ENCODE results near the gene TRIM43B. TPM values are rescaled to one million over a fixed set of nuclear protein-coding genes. Genes with fewer than 3 reads are reported as not detected.
A peak's percentile ranks its signal among the peaks of the same experiment; 100 is the strongest.
"Not testable (repeated sequence)": the region's sequence is repeated elsewhere in the genome, so short reads cannot be mapped to it uniquely, and the experiment has no call there.

Gene TRIM43B
- total RNA-seq, 2 experiments from 2014 or later, result not detected

DNA sequence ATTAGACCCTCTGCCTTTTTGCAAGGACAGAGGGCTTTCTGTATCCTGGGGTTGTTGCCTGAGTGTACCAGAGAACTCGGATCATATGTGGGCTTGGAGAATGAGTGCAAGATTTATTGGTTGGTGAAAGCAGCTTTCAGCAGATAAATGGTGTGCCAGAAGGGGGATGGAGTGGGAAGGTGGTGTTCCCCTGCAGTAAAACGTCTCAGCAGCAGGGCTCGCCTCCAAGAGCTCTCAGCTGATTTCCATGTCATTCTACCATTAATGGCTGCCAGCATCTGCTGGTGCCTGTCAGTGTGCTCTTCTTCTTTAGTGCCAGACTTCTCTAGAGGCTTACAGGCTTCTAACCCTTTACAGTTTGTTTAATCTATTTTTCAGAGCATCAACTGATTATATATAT lies 16.6 kb downstream of the TRIM43B start:
- ATAC-seq (ENCODE audit: low read depth); POLR2A ChIA-PET; H3K27ac Mint-ChIP-seq; H3K4me3 Mint-ChIP-seq; DNase-seq; H3K9me3 Mint-ChIP-seq; H3K4me1 Mint-ChIP-seq; H3K27me3 Mint-ChIP-seq; H3K36me3 Mint-ChIP-seq: not testable (repeated sequence)

DNA sequence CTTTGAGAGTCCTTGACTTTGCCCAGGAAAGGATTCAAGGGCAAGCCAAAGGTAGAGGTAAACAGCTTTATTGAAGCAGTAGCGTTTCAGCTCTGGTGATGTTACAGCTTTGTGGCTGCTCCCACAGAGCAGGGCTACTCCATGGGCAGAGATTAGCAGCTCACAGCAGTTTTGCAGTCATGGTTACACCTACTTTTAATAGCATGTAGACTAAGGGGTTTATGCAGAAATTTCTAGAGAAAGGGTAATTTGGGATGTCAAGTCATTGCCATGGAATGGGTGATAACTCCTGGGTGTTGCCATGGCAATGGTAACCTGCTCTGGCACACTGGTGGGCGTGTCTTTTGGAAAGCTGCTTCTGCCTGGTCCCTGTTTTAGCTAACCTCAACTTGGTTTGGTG lies 18.0 kb downstream of the TRIM43B start:
- H3K36me3 Mint-ChIP-seq; POLR2A ChIA-PET; H3K27ac Mint-ChIP-seq; DNase-seq; H3K9me3 Mint-ChIP-seq; H3K4me1 Mint-ChIP-seq; H3K4me3 Mint-ChIP-seq; ATAC-seq (ENCODE audit: low read depth); H3K27me3 Mint-ChIP-seq: not testable (repeated sequence)

DNA sequence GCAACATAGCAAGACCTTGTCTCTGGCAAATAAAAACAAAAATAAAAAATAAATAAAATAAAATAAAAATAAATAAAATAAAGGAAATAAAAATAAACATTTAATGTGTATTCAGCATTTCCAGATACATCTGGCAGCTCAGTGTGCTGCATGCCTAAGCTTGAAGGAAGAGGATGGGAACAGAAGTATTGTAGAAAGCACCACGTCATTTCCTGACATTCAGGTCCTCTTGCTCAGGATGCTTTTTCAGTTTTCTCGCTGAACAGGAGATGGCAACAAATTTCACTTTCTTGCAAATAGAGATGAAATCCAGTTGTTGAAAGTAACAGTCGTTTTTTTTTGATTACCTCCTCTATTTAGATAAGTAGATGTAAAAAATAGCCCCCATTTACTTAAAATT lies 21.3 kb downstream of the TRIM43B start:
- H3K4me3 Mint-ChIP-seq, H3K4me1 Mint-ChIP-seq, H3K27ac Mint-ChIP-seq, H3K9me3 Mint-ChIP-seq, DNase-seq, POLR2A ChIA-PET, H3K27me3 Mint-ChIP-seq, H3K36me3 Mint-ChIP-seq: not testable (repeated sequence)
- ATAC-seq (ENCODE audit: low read depth), result peak; percentile 30

DNA sequence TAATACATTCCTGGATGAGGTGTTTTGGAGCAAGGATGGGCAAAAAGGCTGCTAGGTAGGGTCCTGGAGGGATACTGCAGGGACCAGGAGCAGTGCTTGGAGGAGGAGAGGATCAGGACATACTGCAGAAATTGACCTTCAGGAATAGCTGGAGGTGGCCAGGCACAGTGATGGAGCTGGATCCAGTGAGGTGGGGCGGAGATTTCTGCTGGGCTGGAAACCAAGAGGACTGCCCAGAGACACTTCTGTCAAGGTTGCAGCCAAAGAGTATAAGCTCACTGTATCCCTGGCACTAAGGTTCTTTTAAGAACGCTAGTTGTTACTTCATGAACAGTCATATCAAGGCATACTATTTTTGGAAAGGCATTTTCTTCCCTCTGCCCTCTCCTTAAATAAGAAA lies 39.2 kb downstream of the TRIM43B start:
- H3K36me3 Mint-ChIP-seq; H3K9me3 Mint-ChIP-seq; ATAC-seq (ENCODE audit: low read depth); H3K4me1 Mint-ChIP-seq; H3K4me3 Mint-ChIP-seq; H3K27ac Mint-ChIP-seq; DNase-seq; POLR2A ChIA-PET; H3K27me3 Mint-ChIP-seq: not testable (repeated sequence)

DNA sequence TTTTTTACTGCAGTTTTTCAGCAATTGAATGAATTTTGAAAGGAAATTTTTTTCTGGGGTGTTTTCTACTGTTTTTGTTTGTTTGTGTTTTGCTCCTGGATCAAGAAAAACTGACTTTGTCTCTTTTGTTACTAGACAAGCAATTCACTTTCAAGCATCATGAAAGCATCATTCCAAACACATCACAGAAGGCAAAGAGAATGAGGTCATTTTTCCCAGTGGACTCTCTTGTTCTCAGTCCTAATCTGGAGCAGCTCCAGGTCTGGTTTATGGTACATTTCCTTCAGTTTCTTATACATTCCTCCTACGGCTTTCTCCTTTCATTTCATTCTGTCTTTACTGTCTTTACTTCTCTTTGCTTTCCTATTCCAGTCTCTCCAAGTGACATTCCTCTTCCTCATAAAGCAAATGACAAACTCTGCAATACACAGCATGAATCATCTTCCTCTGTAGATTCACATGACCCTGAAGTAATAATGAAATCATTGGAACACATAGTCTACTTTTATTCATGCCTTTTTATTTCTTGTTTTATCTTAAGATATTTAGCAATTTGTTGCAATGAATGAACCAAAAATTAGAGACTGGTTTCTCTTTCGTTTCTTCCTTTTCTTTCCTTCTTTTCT lies 42.0 kb downstream of the TRIM43B start:
- H3K9me3 Mint-ChIP-seq; H3K36me3 Mint-ChIP-seq; POLR2A ChIA-PET; H3K4me3 Mint-ChIP-seq; H3K27me3 Mint-ChIP-seq; DNase-seq; H3K27ac Mint-ChIP-seq; H3K4me1 Mint-ChIP-seq; ATAC-seq (ENCODE audit: low read depth): not testable (repeated sequence)

DNA sequence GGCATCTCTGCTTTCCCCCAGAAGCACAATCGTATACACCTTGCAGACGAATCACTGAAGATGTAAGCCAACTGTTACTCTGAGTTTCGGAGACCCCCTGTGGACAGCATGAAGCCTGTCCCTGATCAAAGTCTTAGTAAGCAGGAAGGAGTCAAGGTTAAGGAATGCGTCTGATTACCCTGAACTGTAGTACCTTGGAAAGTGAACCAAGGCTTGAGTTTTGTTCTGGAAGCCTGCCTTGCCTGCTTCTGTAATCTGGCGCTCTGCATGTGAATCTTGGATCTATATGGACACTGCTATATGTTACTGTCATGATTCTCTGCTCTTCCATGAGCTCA lies 48.7 kb downstream of the TRIM43B start:
- H3K27ac Mint-ChIP-seq; DNase-seq; POLR2A ChIA-PET; H3K9me3 Mint-ChIP-seq; H3K4me3 Mint-ChIP-seq; H3K4me1 Mint-ChIP-seq; ATAC-seq (ENCODE audit: low read depth); H3K36me3 Mint-ChIP-seq; H3K27me3 Mint-ChIP-seq: not testable (repeated sequence)

DNA sequence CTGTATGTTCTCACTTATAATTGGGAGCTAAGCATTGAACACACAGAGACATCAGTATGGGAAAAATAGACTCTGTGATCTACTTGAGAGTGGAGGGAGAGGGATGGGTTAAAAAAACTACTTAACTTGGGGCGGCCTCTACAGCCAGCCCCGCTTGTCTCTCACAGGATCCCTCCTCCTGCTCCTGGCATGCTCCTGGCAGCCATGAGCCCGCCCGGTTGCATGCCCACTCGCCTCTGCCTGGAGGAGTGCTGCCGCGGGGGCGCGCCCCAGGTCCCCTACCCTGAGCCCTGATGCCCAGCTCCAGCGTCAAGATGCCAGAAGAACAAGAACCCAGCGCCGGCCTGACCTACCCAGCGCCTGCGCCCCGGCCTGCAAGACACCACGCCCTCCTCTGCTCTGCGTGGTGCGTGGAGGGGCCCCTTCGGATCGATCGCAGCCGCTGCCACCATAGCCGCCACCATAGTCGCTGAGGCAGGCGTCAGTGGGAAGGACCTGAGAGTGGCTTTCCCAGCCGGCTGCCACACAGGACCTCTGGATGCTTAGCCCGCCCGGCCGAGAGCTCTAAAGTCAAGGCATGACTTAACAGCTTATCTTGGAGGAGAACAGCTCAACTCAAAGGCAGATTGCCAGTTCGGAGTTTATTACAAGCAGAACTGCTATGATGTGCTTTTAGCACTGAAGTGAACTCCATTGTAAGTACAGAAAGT lies 49.2 kb downstream of the TRIM43B start:
- ATAC-seq (ENCODE audit: low read depth); H3K4me1 Mint-ChIP-seq: not testable (repeated sequence)

DNA sequence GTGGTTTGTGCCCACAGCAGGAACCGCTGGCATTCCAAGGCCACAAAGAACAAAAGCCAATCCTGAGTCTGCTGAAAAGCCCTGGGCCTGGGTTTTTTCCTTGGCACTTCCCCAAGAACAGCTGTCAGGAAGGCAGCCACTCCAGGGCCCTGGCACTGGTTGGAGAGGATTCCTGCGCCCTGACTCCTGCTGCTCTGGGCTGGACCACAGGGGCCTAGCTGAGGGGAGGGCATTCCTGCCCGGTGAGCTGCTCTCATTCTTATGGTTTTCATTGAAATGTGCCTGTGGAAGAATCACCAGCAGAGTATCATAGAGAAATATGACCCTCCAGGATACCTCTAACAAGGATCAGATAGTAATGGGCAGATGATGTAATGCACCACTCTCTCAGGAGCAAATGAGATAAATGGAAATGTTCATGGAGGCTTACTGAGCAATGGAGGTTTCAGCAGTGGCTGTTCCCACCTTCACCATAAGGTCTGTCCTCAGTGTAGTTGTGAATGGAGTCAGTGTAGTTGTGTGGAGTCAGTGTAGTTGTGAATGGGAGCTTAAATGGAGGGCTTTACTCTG lies 50.0 kb downstream of the TRIM43B start:
- DNase-seq; H3K4me1 Mint-ChIP-seq; H3K27ac Mint-ChIP-seq; H3K36me3 Mint-ChIP-seq; ATAC-seq (ENCODE audit: low read depth); POLR2A ChIA-PET; H3K4me3 Mint-ChIP-seq; H3K27me3 Mint-ChIP-seq; H3K9me3 Mint-ChIP-seq: not testable (repeated sequence)

More for the DNA sequence above, 49.2 kb downstream of the TRIM43B start:
- H3K27me3 Mint-ChIP-seq, POLR2A ChIA-PET, DNase-seq, H3K4me3 Mint-ChIP-seq, H3K36me3 Mint-ChIP-seq, H3K27ac Mint-ChIP-seq, H3K9me3 Mint-ChIP-seq: not testable (repeated sequence)

DNA sequence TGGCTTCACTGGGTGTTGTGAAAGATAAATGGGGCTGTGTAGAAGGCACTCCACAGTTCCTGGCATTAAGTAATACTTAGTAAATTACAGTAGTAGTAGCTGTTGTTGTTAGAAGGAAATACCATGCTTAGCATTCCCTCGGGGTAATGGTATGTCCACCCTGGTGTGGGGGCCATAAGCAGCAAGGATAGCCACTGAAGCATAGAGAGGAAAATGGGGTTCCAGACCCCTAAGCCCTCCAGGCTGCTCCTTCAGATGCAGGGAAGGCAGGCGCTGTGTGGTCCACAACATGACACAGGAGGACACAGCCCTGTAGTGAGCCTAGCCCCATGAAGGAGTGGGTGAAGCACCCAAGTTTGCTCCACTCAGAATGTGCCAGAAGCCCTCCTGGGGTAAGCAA lies 50.6 kb downstream of the TRIM43B start:
- DNase-seq; H3K27me3 Mint-ChIP-seq; POLR2A ChIA-PET; H3K27ac Mint-ChIP-seq; H3K4me1 Mint-ChIP-seq; H3K9me3 Mint-ChIP-seq; H3K36me3 Mint-ChIP-seq; H3K4me3 Mint-ChIP-seq; ATAC-seq (ENCODE audit: low read depth): not testable (repeated sequence)

DNA sequence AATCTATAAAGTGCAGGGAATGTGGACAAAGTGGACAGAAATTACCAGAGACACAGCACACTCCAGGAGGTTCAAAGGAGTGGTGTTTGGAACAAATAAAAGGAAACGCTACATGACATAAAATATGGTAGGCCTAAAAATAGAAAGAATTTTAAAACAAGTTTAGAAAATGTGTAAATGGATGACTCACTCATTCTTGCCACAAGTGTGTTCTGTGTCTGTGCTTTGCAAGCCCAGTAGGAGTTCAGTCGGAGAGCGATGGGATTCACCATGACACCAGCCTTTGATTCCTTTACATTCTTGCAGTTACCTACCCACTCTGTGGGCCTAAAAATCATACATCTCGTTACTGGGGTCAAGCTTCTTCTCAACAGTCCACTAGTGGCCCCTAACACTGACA lies 51.2 kb downstream of the TRIM43B start:
- DNase-seq; H3K4me3 Mint-ChIP-seq; H3K9me3 Mint-ChIP-seq; POLR2A ChIA-PET; H3K36me3 Mint-ChIP-seq; H3K4me1 Mint-ChIP-seq; H3K27ac Mint-ChIP-seq; H3K27me3 Mint-ChIP-seq; ATAC-seq (ENCODE audit: low read depth): not testable (repeated sequence)

DNA sequence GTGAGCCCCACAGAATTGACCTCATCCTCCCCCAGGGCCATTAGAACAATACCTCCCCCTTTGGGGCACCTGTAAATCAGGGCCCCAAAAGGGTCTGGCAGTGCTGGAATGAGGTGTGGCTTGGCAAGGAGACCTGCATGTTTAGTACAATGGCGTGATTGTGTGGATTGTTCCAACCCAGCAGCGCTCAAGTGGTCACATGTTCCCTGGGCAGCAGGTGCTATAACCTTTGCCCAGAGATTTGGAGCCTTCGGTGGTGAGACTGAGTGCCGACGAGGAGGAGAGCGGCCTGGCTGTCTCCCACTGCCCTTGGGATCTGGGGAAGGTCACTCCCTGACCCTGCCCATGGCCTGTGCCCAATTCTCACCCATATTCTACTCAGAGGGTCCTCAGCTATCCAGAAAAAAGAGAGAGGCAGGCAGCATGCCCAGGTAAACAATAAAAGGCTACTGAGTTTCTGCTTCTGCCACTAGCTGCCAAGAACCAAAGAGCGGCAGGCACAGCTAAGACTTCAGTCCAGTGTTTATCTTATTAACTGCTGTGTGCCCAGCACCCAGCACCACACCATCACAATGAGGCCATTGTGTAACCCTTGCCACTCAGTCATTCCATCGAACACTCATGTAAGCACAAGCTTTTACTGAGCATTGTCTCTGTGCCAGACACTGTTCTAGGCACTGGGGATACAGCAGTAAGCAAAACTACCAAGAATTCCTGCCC lies 54.6 kb downstream of the TRIM43B start:
- ATAC-seq (ENCODE audit: low read depth); DNase-seq; H3K4me3 Mint-ChIP-seq; H3K27me3 Mint-ChIP-seq; H3K27ac Mint-ChIP-seq; H3K36me3 Mint-ChIP-seq; H3K4me1 Mint-ChIP-seq; H3K9me3 Mint-ChIP-seq; POLR2A ChIA-PET: not testable (repeated sequence)

DNA sequence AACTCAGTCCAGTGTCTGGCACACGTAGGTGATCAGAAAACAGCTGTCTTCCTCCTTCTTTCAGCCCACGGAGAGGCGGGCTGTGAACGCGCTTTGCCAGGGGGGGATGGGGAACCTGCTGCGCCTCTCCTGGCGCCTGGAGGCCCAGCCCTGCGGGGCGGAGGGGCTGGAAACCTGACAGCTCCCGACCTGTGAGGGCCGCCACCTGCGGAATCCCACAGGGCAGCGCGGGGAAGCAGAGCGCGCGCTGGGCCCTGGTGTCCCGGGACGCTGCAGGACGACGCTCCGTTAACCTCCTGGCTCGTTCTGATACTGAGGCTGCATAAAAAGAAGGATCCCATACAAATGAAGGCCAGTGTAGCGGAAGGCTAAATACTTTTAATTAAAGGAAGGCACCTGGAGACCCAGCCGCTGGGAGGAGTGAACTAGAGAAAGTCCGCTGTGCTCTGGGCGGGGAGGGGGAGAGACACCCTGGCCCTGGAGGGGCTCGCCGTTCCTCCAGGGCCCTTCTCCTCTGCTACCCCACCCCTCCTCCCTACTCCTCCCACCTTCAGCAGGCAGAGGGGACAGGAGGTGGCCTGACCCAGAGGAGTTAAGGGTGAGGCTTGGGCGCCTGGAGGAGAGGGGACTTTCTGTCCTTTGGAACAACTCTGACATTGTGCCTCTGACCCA lies 57.2 kb downstream of the TRIM43B start:
- ATAC-seq (ENCODE audit: low read depth); H3K27me3 Mint-ChIP-seq; H3K27ac Mint-ChIP-seq; H3K36me3 Mint-ChIP-seq; H3K4me3 Mint-ChIP-seq; DNase-seq; H3K9me3 Mint-ChIP-seq; H3K4me1 Mint-ChIP-seq; POLR2A ChIA-PET: not testable (repeated sequence)
